Panc1 (cell line): ENCODE measurements around the gene BLCAP. TPM values are rescaled to one million over a fixed set of nuclear protein-coding genes. Genes with fewer than 3 reads are reported as not detected.

Experiments
- ATAC-seq: fragments of 200-7000 bp; cut with Tn5 transposase; 2 replicates; pipeline ENCODE4 v1.9.1; 2020; ENCODE audit warnings: mild to moderate bottlenecking, moderate library complexity
- BruUV-seq: library from RNA; stranded (reverse); fragments of 400-500 nt; replicated peaks from 2 replicates; lab custom pipeline; 2021; lab: Mats Ljungman, UMichigan
- CTCF ChIA-PET: fragments of 300-600 bp; sonication (Branson Sonifier 250); formaldehyde crosslinking; loops from one replicate; lab custom pipeline; 2022; ENCODE audit warnings: antibody characterized with exemption; lab: Charles Lee
- POLR2A ChIA-PET: fragments of 300-600 bp; sonication (Branson Sonifier 250); formaldehyde crosslinking; loops from one replicate; lab custom pipeline; 2022; ENCODE audit warnings: antibody characterized with exemption; lab: Charles Lee
- DNase-seq: peaks from one replicate; pipeline ENCODE4 v3.0.0-alpha.2; 2010; ENCODE audit warnings: low read depth, low spot score
- H3K27ac ChIP-seq: 2 replicates; pipeline ENCODE4 v1.5.1; 2011; ENCODE audit warnings: mild to moderate bottlenecking, low read length, inconsistent platforms
- H3K27me3 ChIP-seq: fragments of 200-500 bp; sonication (Bioruptor generic); 2 replicates; pipeline ENCODE4 v1.6.0; 2014; ENCODE audit warnings: low read length, inconsistent platforms; ENCODE audit not compliant: control insufficient read depth, insufficient read depth
- H3K36me3 ChIP-seq: fragments of 200-500 bp; sonication (Bioruptor generic); 2 replicates; pipeline ENCODE4 v1.5.1; 2014; ENCODE audit warnings: inconsistent platforms, mild to moderate bottlenecking, low read length, moderate library complexity; ENCODE audit not compliant: control insufficient read depth, insufficient read depth
- H3K4me1 ChIP-seq: 2 replicates; pipeline ENCODE4 v1.5.1; 2011; ENCODE audit warnings: inconsistent platforms, mild to moderate bottlenecking, low read length, moderate library complexity; ENCODE audit not compliant: control insufficient read depth, insufficient read depth
- H3K4me3 ChIP-seq, 2 experiments: 2 replicates each; pipeline ENCODE4 v1.5.1; 2011 to 2012; ENCODE audit warnings: low read depth in 2 of 2, low read length in 2 of 2, mild to moderate bottlenecking in 2 of 2, inconsistent platforms in 1 of 2, moderate library complexity in 1 of 2
- H3K9me3 ChIP-seq: fragments of 200-500 bp; sonication (Bioruptor generic); 2 replicates; pipeline ENCODE4 v1.5.1; 2014; ENCODE audit warnings: low read depth, mild to moderate bottlenecking, inconsistent platforms, low read length, moderate library complexity; ENCODE audit not compliant: control insufficient read depth, insufficient read depth
- CTCF ChIP-seq: fragments of 450-650 bp; IDR thresholded peaks from 2 replicates; pipeline ENCODE4 v1.5.1; 2017; ENCODE audit warnings: mild to moderate bottlenecking
- POLR2AphosphoS5 ChIP-seq: IDR thresholded peaks from 2 replicates; pipeline ENCODE4 v1.6.1; 2012; ENCODE audit warnings: mild to moderate bottlenecking, low read depth, low read length, moderate library complexity
- SIN3A ChIP-seq: IDR thresholded peaks from 2 replicates; pipeline ENCODE4 v1.6.1; 2012; ENCODE audit warnings: low read depth, mild to moderate bottlenecking, low read length, moderate library complexity, borderline replicate concordance; ENCODE audit not compliant: insufficient read depth
- TCF7L2 ChIP-seq: IDR thresholded peaks from 2 replicates; pipeline ENCODE4 v1.6.1; 2011; ENCODE audit warnings: mild to moderate bottlenecking, low read depth, low read length, inconsistent platforms
- in situ Hi-C: cut with HindIII; loops from 2 replicates; pipeline ENCODE4 v1.10.0; 2016; ENCODE audit warnings: low sequenced_read_pairs, low pct_unique_long_range_greater_than_20kb
- intact Hi-C: fragments of 100-400 bp; cut with micrococcal nuclease; formaldehyde crosslinking; loops from one replicate; pipeline ENCODE4 v1.10.0; 2022; ENCODE audit not compliant: unreplicated experiment
- total RNA-seq: library from RNA; stranded (reverse); gene quantifications from one replicate; pipeline ENCODE4 v1.2.1, GENCODE V29; 2021; ENCODE audit not compliant: unreplicated experiment
- TF ChIP-seq, protein P1 (sequence below), 2 experiments: IDR thresholded peaks; 2 replicates each; pipeline ENCODE4 v1.6.1; 2011 to 2012; ENCODE audit warnings: low read depth in 2 of 2, control low read depth in 1 of 2, low read length in 1 of 2, mild to moderate bottlenecking in 1 of 2, moderate library complexity in 1 of 2; ENCODE audit not compliant: insufficient read depth in 1 of 2

Gene BLCAP
- total RNA-seq, 1 experiment from 2014 or later, result 50.1 TPM

GRCh38 chr20:37513779-37514359, 13.8 kb downstream of the BLCAP start:
- ChIA-PET POLR2A (no interaction called here), CTCF (no interaction called here)
- no TSS peak for BruUV-seq
- no peaks in the 10 kb centered on the region for H3K4me1 ChIP-seq
- intact Hi-C loops, result no loop called here
- ATAC-seq (no peak), DNase-seq (no peak)
- in situ Hi-C loops, result no loop called here
- no peaks in the 10 kb centered on the region for H3K36me3 ChIP-seq
- H3K9me3 ChIP-seq, result no peaks in the 10 kb centered on the region
- H3K4me3 ChIP-seq, result no peak overlapping the region
- H3K27ac ChIP-seq, result no peak overlapping the region
- no peaks in the 10 kb centered on the region for H3K27me3 ChIP-seq
- no peak for TF ChIP-seq POLR2AphosphoS5
- no peak for TF ChIP-seq SIN3A
- TF ChIP-seq, protein P1, sequence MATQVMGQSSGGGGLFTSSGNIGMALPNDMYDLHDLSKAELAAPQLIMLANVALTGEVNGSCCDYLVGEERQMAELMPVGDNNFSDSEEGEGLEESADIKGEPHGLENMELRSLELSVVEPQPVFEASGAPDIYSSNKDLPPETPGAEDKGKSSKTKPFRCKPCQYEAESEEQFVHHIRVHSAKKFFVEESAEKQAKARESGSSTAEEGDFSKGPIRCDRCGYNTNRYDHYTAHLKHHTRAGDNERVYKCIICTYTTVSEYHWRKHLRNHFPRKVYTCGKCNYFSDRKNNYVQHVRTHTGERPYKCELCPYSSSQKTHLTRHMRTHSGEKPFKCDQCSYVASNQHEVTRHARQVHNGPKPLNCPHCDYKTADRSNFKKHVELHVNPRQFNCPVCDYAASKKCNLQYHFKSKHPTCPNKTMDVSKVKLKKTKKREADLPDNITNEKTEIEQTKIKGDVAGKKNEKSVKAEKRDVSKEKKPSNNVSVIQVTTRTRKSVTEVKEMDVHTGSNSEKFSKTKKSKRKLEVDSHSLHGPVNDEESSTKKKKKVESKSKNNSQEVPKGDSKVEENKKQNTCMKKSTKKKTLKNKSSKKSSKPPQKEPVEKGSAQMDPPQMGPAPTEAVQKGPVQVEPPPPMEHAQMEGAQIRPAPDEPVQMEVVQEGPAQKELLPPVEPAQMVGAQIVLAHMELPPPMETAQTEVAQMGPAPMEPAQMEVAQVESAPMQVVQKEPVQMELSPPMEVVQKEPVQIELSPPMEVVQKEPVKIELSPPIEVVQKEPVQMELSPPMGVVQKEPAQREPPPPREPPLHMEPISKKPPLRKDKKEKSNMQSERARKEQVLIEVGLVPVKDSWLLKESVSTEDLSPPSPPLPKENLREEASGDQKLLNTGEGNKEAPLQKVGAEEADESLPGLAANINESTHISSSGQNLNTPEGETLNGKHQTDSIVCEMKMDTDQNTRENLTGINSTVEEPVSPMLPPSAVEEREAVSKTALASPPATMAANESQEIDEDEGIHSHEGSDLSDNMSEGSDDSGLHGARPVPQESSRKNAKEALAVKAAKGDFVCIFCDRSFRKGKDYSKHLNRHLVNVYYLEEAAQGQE (IDR thresholded peaks at IDR 0.05; ENCODE audit: insufficient read depth in 1 of 2, low read depth in 2 of 2, low read length in 1 of 2), result no peak
- no peak for TF ChIP-seq TCF7L2
- no peak for TF ChIP-seq CTCF

DNA sequence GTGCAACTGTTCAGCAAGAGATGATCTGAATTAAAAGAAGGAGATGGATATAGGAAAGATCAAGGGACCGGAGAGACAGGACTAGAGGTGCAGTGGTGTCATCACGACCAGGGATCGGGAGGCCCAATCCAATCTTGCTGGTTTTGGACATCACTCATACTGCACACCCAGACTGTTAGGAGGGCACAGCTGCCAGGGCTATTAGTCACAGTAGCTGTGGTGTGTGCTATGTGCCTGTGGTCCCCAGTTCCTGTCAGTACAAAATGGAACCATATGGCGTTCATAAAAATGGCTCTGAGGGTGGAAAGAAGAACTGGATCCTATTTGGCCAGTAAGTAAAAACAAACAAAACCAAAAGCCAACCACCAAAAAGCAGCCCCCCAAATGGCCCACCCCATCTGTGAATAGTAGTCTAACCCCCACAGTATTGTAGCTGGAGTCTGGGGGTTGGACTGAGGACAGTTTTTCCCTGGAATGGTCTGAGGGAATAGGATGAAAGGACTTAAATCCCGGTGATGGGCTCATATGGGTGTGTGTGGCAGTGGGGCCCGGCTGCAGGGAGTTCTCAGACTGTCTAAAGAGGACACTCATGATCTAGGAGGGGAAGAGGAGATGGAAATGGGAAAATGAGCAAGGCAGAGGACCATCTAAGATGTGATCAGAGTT, 15.9 kb downstream of the BLCAP start:
- no TSS peak for BruUV-seq
- ChIA-PET POLR2A (interaction anchor here (0.6 kb wide), 1 partner anchor 8 kb away, joined by 3 read pairs; no protein-coding TSS in a partner anchor), CTCF (no interaction called here)
- H3K27ac ChIP-seq, result no peak overlapping the region
- no peaks in the 10 kb centered on the region for H3K4me1 ChIP-seq
- in situ Hi-C loops (no loop called here), intact Hi-C loops (no loop called here)
- no peak overlapping the region for H3K4me3 ChIP-seq
- ATAC-seq, result no peak
- TF ChIP-seq TCF7L2, result no peak
- no peak for TF ChIP-seq SIN3A
- no peak for TF ChIP-seq POLR2AphosphoS5
- TF ChIP-seq, protein P1 (IDR thresholded peaks at IDR 0.05; ENCODE audit: insufficient read depth in 1 of 2, low read depth in 2 of 2, low read length in 1 of 2), result no peak
- TF ChIP-seq CTCF, result no peak
- no peaks in the 10 kb centered on the region for H3K27me3 ChIP-seq
- DNase-seq, result no peak
- H3K9me3 ChIP-seq, result no peaks in the 10 kb centered on the region
- H3K36me3 ChIP-seq, result no peaks in the 10 kb centered on the region
